Measurements from ENCODE around the gene GLB1L3. TPM values are rescaled to one million over a fixed set of nuclear protein-coding genes. Genes with fewer than 3 reads are reported as not detected.

The GLB1L3 gene
- total and polyA plus RNA-seq, 2 experiments from 2014 or later = 0.17 TPM; not detected in 1

- WGBS (ENCODE audit: low lambda C conversion rate, missing lambda C conversion rate) = 65% methylated on average over 9 of the region's 9 CpGs
Observed at GRCh38 chr11:134294664-134295063, 18.5 kb downstream of the GLB1L3 start.

GRCh38 chr11:134312223-134312622, 36.0 kb downstream of the GLB1L3 start:
- WGBS (ENCODE audit: low lambda C conversion rate, missing lambda C conversion rate) = 89% methylated on average over 12 of the region's 12 CpGs
- no peaks in the 10 kb centered on the region for H3K4me1 ChIP-seq (ENCODE audit: insufficient read depth)
- DNase-seq (ENCODE audit: low spot score) = no peak
- H3K9me3 ChIP-seq (ENCODE audit: low read depth) = no peaks in the 10 kb centered on the region
- TF ChIP-seq EZH2phosphoT487 (IDR thresholded peaks at IDR 0.05; ENCODE audit: low read depth, severe bottlenecking, unreplicated experiment) (no peak), EZH2 (IDR thresholded peaks at IDR 0.05; ENCODE audit: borderline replicate concordance) (no peak), CTCF (IDR thresholded peaks at IDR 0.05; ENCODE audit: poor library complexity) (no peak)
- H4K20me1 ChIP-seq (ENCODE audit: insufficient read depth, poor library complexity, severe bottlenecking) = no peaks in the 10 kb centered on the region
- H3K4me3 ChIP-seq = no peak overlapping the region
- no peaks in the 10 kb centered on the region for H3K9me2 ChIP-seq (replicated peaks; ENCODE audit: insufficient read depth)
- no peak overlapping the region for H3K27ac ChIP-seq
- no peaks in the 10 kb centered on the region for H3K36me3 ChIP-seq (replicated peaks; ENCODE audit: insufficient read depth, low read depth)
- no peaks in the 10 kb centered on the region for H3K27me3 ChIP-seq
- no peak overlapping the region for H2AFZ ChIP-seq
- no peak overlapping the region for H3K4me2 ChIP-seq
- no peaks in the 10 kb centered on the region for H3K79me2 ChIP-seq

More at GRCh38 chr11:134294664-134295063, 18.5 kb downstream of the GLB1L3 start:
- H3K4me2 ChIP-seq = no peak overlapping the region
- H3K9me3 ChIP-seq (ENCODE audit: low read depth) = no peaks in the 10 kb centered on the region
- no peaks in the 10 kb centered on the region for H3K4me1 ChIP-seq (ENCODE audit: insufficient read depth)
- no peaks in the 10 kb centered on the region for H3K36me3 ChIP-seq (replicated peaks; ENCODE audit: insufficient read depth, low read depth)
- no peaks in the 10 kb centered on the region for H3K79me2 ChIP-seq
- no peak overlapping the region for H2AFZ ChIP-seq
- H3K4me3 ChIP-seq = no peak overlapping the region
- H3K27ac ChIP-seq = no peak overlapping the region
- H3K9me2 ChIP-seq (replicated peaks; ENCODE audit: insufficient read depth) = no peaks in the 10 kb centered on the region
- TF ChIP-seq EZH2 (IDR thresholded peaks at IDR 0.05; ENCODE audit: borderline replicate concordance) (no peak), EZH2phosphoT487 (IDR thresholded peaks at IDR 0.05; ENCODE audit: low read depth, severe bottlenecking, unreplicated experiment) (no peak), CTCF (IDR thresholded peaks at IDR 0.05; ENCODE audit: poor library complexity) (no peak)
- H3K27me3 ChIP-seq = no peaks in the 10 kb centered on the region
- H4K20me1 ChIP-seq (ENCODE audit: insufficient read depth, poor library complexity, severe bottlenecking) = no peaks in the 10 kb centered on the region
- no peak for DNase-seq (ENCODE audit: low spot score)

- H3K36me3 ChIP-seq (replicated peaks; ENCODE audit: insufficient read depth, low read depth) = no peaks in the 10 kb centered on the region
- WGBS (ENCODE audit: low lambda C conversion rate, missing lambda C conversion rate) = 84% methylated on average over 5 of the region's 5 CpGs
Observed at GRCh38 chr11:134312807-134313206, 36.6 kb downstream of the GLB1L3 start.

More at GRCh38 chr11:134312807-134313206, 36.6 kb downstream of the GLB1L3 start:
- TF ChIP-seq EZH2phosphoT487 (IDR thresholded peaks at IDR 0.05; ENCODE audit: low read depth, severe bottlenecking, unreplicated experiment) (no peak), EZH2 (IDR thresholded peaks at IDR 0.05; ENCODE audit: borderline replicate concordance) (no peak), CTCF (IDR thresholded peaks at IDR 0.05; ENCODE audit: poor library complexity) (no peak)
- Histone ChIP-seq H3K4me1 (ENCODE audit: insufficient read depth) (no peaks in the 10 kb centered on the region), H4K20me1 (ENCODE audit: insufficient read depth, poor library complexity, severe bottlenecking) (no peaks in the 10 kb centered on the region), H3K27me3 (no peaks in the 10 kb centered on the region), H2AFZ (no peak overlapping the region), H3K9me2 (replicated peaks; ENCODE audit: insufficient read depth) (no peaks in the 10 kb centered on the region), H3K4me2 (no peak overlapping the region), H3K9me3 (ENCODE audit: low read depth) (no peaks in the 10 kb centered on the region), H3K79me2 (no peaks in the 10 kb centered on the region), H3K27ac (no peak overlapping the region), H3K4me3 (no peak overlapping the region)
- DNase-seq (ENCODE audit: low spot score) = no peak

All from hepatocyte (in vitro differentiated cells).